Heart left ventricle (tissue), 13 donors: ENCODE measurements around the gene PELI3.

Experiments
- POLR2A ChIP-seq, 2 donors: fragments of 450-650 bp; IDR thresholded peaks; one replicate each; pipeline ENCODE4 v1.6.1; 2017; ENCODE audit warnings: antibody characterized with exemption in 2 of 2, mild to moderate bottlenecking in 2 of 2, moderate library complexity in 2 of 2
- TF ChIP-seq, protein P1 (sequence below), 12 donors: fragments of 200-600 bp; sonication (generic) in 4 of 12; IDR thresholded peaks; one replicate each; pipeline versions ENCODE4 v1.5.0 to v1.8.0; 2018 to 2022; ENCODE audit warnings: antibody characterized with exemption in 12 of 12, mild to moderate bottlenecking in 5 of 12
- donor health status: ischemic (EF 13 %, LVEDD 7.1; RV severe dilation, severe dysfunction).
- donor health status: DM: no; HTN: yes; CAD: no.
- donor health status: DM: no; HTN: no; CAD: no.
- donor health status: ischemic (EF 25% LVEDD 6.9; RV normal size, moderate dysfunction).
- donor health status: ischemic (EF 25% LVEDD 5.7; RV mildly dilated, moderate dysfunction).
- donor health status: ischemic (EF 35%, LVEDD 5.7; RV mildly dilated, moderate dysfunction).
- donor health status: nonischemic (EF 11% LVEDD 7.7; RV severe dilation, severe dysfunction).
- donor health status: DM: yes; HTN: yes; CAD: no.
- donor health status: PGD.
- donor health status: ischemic (EF 29% LVEDD 5.4; RV normal size, mild dysfunction).
- donor health status: nonischemic (EF 23%, LVEDD 6.1; RV moderate dilation, normal function).

DNA sequence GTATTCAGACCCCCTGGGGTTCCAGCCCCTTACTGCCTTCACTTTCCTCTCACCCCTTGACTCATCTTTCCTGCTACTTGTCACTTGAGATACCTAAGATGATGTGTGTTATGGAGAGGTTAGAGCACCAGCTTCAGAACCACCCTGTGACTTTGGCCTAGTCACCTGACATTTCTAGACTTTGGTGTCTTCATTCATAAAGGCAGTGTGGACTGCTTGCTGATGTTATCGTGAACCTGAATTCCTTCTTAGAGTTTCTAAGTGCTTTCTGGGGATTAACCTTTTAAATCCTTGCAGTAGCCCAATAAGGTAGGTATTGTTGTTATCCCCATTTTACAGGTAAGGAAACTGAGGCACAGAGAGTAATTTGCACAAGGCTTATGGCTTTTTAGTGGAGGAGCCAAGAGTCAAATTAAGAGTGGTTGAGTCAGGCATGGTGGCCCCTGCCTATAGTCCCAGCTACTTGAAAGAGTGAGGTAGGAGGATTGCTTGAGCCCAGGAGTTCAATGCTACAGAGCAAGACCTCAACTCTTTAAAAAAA lies 38.6 kb downstream of the PELI3 start:
- TF ChIP-seq, protein P1, sequence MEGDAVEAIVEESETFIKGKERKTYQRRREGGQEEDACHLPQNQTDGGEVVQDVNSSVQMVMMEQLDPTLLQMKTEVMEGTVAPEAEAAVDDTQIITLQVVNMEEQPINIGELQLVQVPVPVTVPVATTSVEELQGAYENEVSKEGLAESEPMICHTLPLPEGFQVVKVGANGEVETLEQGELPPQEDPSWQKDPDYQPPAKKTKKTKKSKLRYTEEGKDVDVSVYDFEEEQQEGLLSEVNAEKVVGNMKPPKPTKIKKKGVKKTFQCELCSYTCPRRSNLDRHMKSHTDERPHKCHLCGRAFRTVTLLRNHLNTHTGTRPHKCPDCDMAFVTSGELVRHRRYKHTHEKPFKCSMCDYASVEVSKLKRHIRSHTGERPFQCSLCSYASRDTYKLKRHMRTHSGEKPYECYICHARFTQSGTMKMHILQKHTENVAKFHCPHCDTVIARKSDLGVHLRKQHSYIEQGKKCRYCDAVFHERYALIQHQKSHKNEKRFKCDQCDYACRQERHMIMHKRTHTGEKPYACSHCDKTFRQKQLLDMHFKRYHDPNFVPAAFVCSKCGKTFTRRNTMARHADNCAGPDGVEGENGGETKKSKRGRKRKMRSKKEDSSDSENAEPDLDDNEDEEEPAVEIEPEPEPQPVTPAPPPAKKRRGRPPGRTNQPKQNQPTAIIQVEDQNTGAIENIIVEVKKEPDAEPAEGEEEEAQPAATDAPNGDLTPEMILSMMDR (IDR thresholded peaks at IDR 0.05), result no peak
- no peak for TF ChIP-seq POLR2A (IDR thresholded peaks at IDR 0.05)
